ENCODE measurements around the gene PLK1. TPM values are rescaled to one million over a fixed set of nuclear protein-coding genes. Genes with fewer than 3 reads are reported as not detected.

Gene PLK1
- total and polyA plus RNA-seq, 2 of the 4 experiments (the other 2 are of a cell fraction): 19.4 to 59.0 TPM

GRCh38 chr16:23710008-23710407 lies 31.3 kb downstream of the PLK1 start:
- Histone ChIP-seq H3K56ac (ENCODE audit: extremely low read depth, insufficient read depth, low read length) (no peak overlapping the region), H3K27me3 (ENCODE audit: control insufficient read depth, insufficient read depth, low read length) (peaks cover 18% of the 10 kb centered on the region), H3K4ac (ENCODE audit: low read depth, low read length) (no peak overlapping the region), H3K36me3 (ENCODE audit: control insufficient read depth, insufficient read depth, low read length) (no peaks in the 10 kb centered on the region), H4K5ac (ENCODE audit: low read depth, low read length) (no peak overlapping the region), H4K20me1 (ENCODE audit: insufficient read depth, low read length) (no peaks in the 10 kb centered on the region), H4K91ac (ENCODE audit: insufficient read depth, low read depth, low read length) (no peak overlapping the region), H3K27ac (ENCODE audit: insufficient read depth, low read length) (no peak overlapping the region), H2AK5ac (ENCODE audit: low read depth, low read length) (no peak overlapping the region), H2AK9ac (replicated peaks; ENCODE audit: low read depth, low read length, poor library complexity) (no peak overlapping the region), H3K18ac (ENCODE audit: low read depth, low read length) (no peak overlapping the region), H2BK20ac (ENCODE audit: low read depth, low read length) (no peak overlapping the region), H3K79me1 (ENCODE audit: low read depth in 1 of 2, low read length in 2 of 2) (no peaks in the 10 kb centered on the region), H3K9me1 (ENCODE audit: insufficient read depth, low read length) (no peaks in the 10 kb centered on the region), H3K9me3 (ENCODE audit: control insufficient read depth, insufficient read depth, low read length) (peaks cover 9% of the 10 kb centered on the region), H3K4me2 (ENCODE audit: low read depth, low read length) (no peak overlapping the region), H2BK5ac (ENCODE audit: low read depth, low read length, poor library complexity, severe bottlenecking) (no peak overlapping the region), H2BK15ac (ENCODE audit: low read depth, low read length) (no peak overlapping the region), H3K4me1 (ENCODE audit: control insufficient read depth, insufficient read depth, low read length) (no peaks in the 10 kb centered on the region), H3K23ac (ENCODE audit: low read depth, low read length) (no peak overlapping the region), H4K8ac (ENCODE audit: low read depth in 2 of 2, low read length in 2 of 2) (no peak overlapping the region), H3K14ac (replicated peaks; ENCODE audit: low read depth, low read length) (no peak overlapping the region), H3K9ac (ENCODE audit: low read depth, low read length) (no peak overlapping the region), H2AFZ (replicated peaks; ENCODE audit: low read length, poor library complexity) (no peak overlapping the region), H3K4me3 (ENCODE audit: insufficient read depth, low read depth, low read length) (no peak overlapping the region), H2BK120ac (ENCODE audit: low read depth, low read length) (no peak overlapping the region)
- TF ChIP-seq POLR2A (IDR thresholded peaks at IDR 0.05; ENCODE audit: low read depth, low read length) (no peak), MAFK (IDR thresholded peaks at IDR 0.05; ENCODE audit: low read depth, low read length) (no peak), CHD1 (IDR thresholded peaks at IDR 0.05; ENCODE audit: low read depth, low read length) (no peak), FOS (IDR thresholded peaks at IDR 0.05; ENCODE audit: low read depth, low read length) (no peak)
- DNase-seq (no peak), ATAC-seq (ENCODE audit: low read depth) (no peak)
- in situ Hi-C loops (cut with MboI; ENCODE audit: low sequenced_read_pairs) (no loop called here), intact Hi-C loops (cut with micrococcal nuclease) (no loop called here), dilution Hi-C loops (cut with HindIII; ENCODE audit: low sequenced_read_pairs, unreplicated experiment) (no loop called here)
- no TSS peak for BruUV-seq (replicated peaks)
- no CpG with 5 or more reads among the region's 2 CpGs for WGBS, 2 experiments (ENCODE audit: extremely low coverage in 2 of 2, insufficient read length in 1 of 2)
- CTCF ChIA-PET: no interaction called here
- POLR2A ChIA-PET (ENCODE audit: unreplicated experiment): no interaction called here

All from IMR-90 (cell line).